GM23338 (cell line): Measurements from ENCODE around the gene PRKAG1. TPM values are rescaled to one million over a fixed set of nuclear protein-coding genes. Genes with fewer than 3 reads are reported as not detected.

ENCODE experiments used
- ATAC-seq: fragments of 200-7000 bp; cut with Tn5 transposase; 3 replicates; pipeline ENCODE4 v1.9.1; 2020
- DNase-seq: peaks from one replicate; pipeline ENCODE4 v3.0.0-alpha.2; 2015; ENCODE audit warnings: low spot score
- H2AFZ ChIP-seq: fragments of 200-600 bp; sonication (generic); 2 replicates; pipeline ENCODE4 v1.8.0; 2016; ENCODE audit warnings: antibody characterized with exemption, mild to moderate bottlenecking, moderate library complexity
- H3F3A ChIP-seq: fragments of 200-600 bp; sonication (generic); replicated peaks from 2 replicates; pipeline ENCODE4 v1.8.0; 2017; ENCODE audit warnings: antibody characterized with exemption, mixed run types, low read depth
- H3K27ac ChIP-seq: fragments of 200-600 bp; sonication (generic); 2 replicates; pipeline ENCODE4 v1.6.1; 2016; ENCODE audit warnings: low read depth
- H3K27me3 ChIP-seq: fragments of 200-600 bp; sonication (generic); 2 replicates; pipeline ENCODE4 v1.8.0; 2016; ENCODE audit warnings: mild to moderate bottlenecking, mixed run types, moderate library complexity; ENCODE audit not compliant: insufficient read depth
- H3K36me3 ChIP-seq: fragments of 200-600 bp; sonication (generic); 2 replicates; pipeline ENCODE4 v1.8.0; 2016; ENCODE audit warnings: mild to moderate bottlenecking; ENCODE audit not compliant: insufficient read depth
- H3K4me1 ChIP-seq: fragments of 200-600 bp; sonication (generic); 2 replicates; pipeline ENCODE4 v1.8.0; 2016; ENCODE audit warnings: mild to moderate bottlenecking, moderate library complexity; ENCODE audit not compliant: insufficient read depth
- H3K4me2 ChIP-seq: fragments of 200-600 bp; sonication (generic); 2 replicates; pipeline ENCODE4 v1.7.1; 2017; ENCODE audit warnings: mixed run types
- H3K4me3 ChIP-seq: fragments of 200-600 bp; sonication (generic); 2 replicates; pipeline ENCODE4 v1.6.1; 2016; ENCODE audit warnings: mixed run types
- H3K79me2 ChIP-seq: fragments of 200-600 bp; sonication (generic); replicated peaks from 2 replicates; pipeline ENCODE4 v1.8.0; 2017; ENCODE audit warnings: mild to moderate bottlenecking; ENCODE audit not compliant: insufficient read depth
- H3K9me2 ChIP-seq: fragments of 200-600 bp; sonication (generic); 2 replicates; pipeline ENCODE4 v1.8.0; 2017; ENCODE audit not compliant: insufficient read depth
- H4K20me1 ChIP-seq: fragments of 200-600 bp; sonication (generic); replicated peaks from 2 replicates; pipeline ENCODE4 v1.8.0; 2017; ENCODE audit warnings: mild to moderate bottlenecking; ENCODE audit not compliant: insufficient read depth
- H3K27ac Mint-ChIP-seq: 2 replicates; pipeline ENCODE4 v1.8.0; 2020; ENCODE audit warnings: inconsistent platforms, mild to moderate bottlenecking, moderate library complexity, mixed read lengths
- H3K27me3 Mint-ChIP-seq: 3 replicates; pipeline ENCODE4 v1.8.0; 2022; ENCODE audit warnings: low read depth, mild to moderate bottlenecking, moderate library complexity, mixed read lengths, inconsistent platforms; ENCODE audit not compliant: insufficient read depth, poor library complexity
- H3K36me3 Mint-ChIP-seq: 3 replicates; pipeline ENCODE4 v1.8.0; 2021; ENCODE audit warnings: low read depth, mild to moderate bottlenecking, inconsistent platforms, moderate library complexity, mixed read lengths
- H3K4me1 Mint-ChIP-seq: 3 replicates; pipeline ENCODE4 v1.8.0; 2020; ENCODE audit warnings: mild to moderate bottlenecking, inconsistent platforms, mixed read lengths
- H3K4me3 Mint-ChIP-seq: 3 replicates; pipeline ENCODE4 v1.8.0; 2021; ENCODE audit warnings: moderate library complexity, mild to moderate bottlenecking, inconsistent platforms, mixed read lengths
- H3K9me3 Mint-ChIP-seq: 3 replicates; pipeline ENCODE4 v1.8.0; 2020; ENCODE audit warnings: moderate library complexity, mild to moderate bottlenecking, inconsistent platforms, mixed read lengths
- CREB1 ChIP-seq: fragments of 250-450 bp; sonication (Bioruptor Pico); IDR thresholded peaks from 2 replicates; pipeline ENCODE4 v1.5.0; 2020; ENCODE audit warnings: low read depth, mild to moderate bottlenecking, moderate library complexity
- EZH2 ChIP-seq: fragments of 200-600 bp; sonication (generic); IDR thresholded peaks from one replicate; pipeline ENCODE4 v1.8.0; 2017; ENCODE audit warnings: antibody characterized with exemption, mild to moderate bottlenecking, low read depth; ENCODE audit not compliant: unreplicated experiment
- JUNB ChIP-seq: IDR thresholded peaks from one replicate; pipeline ENCODE4 v1.6.1; 2016; ENCODE audit warnings: antibody characterized with exemption; ENCODE audit not compliant: unreplicated experiment
- POLR2AphosphoS5 ChIP-seq: IDR thresholded peaks from 2 replicates; pipeline ENCODE4 v1.6.1; 2016; ENCODE audit warnings: antibody characterized with exemption, low read depth
- ZNF114 ChIP-seq: fragments of 250-450 bp; sonication (Bioruptor Pico); IDR thresholded peaks from 2 replicates; pipeline ENCODE4 v1.5.0; 2020; ENCODE audit warnings: mild to moderate bottlenecking, moderate library complexity
- ZNF331 ChIP-seq: fragments of 250-450 bp; sonication (Bioruptor Pico); IDR thresholded peaks from 2 replicates; pipeline ENCODE4 v1.5.0; 2020; ENCODE audit warnings: low read depth, mild to moderate bottlenecking, moderate library complexity
- ZNF462 ChIP-seq: fragments of 250-450 bp; sonication (Bioruptor Pico); IDR thresholded peaks from 2 replicates; pipeline ENCODE4 v1.5.0; 2020; ENCODE audit warnings: mild to moderate bottlenecking, moderate library complexity
- polyA plus RNA-seq: library from polyadenylated mRNA; unstranded; fragments of >200 nt; fragmentation: Nextera tagmentation; extraction: Ambion mirVana; gene quantifications from 2 replicates; pipeline ENCODE4 v1.2.1, GENCODE V29; 2016
- total RNA-seq: library from RNA; depleted of rRNA; stranded (reverse); fragments of >200 nt; shearing (Covaris generic); gene quantifications from 2 replicates; pipeline ENCODE4 v1.2.3, GENCODE V29; 2014

Gene PRKAG1
- total and polyA plus RNA-seq, 2 experiments from 2014 or later, result 19.9 to 35.4 TPM

- Mint-ChIP-seq H3K27ac (no peak overlapping the region), H3K27me3 (peaks cover 93% of the 10 kb centered on the region)
Measured at GRCh38 chr12:48982397-48983080, 36.0 kb downstream of the PRKAG1 start.

GRCh38 chr12:48981757-48982157 lies 36.8 kb downstream of the PRKAG1 start:
- Histone ChIP-seq H2AFZ (peak overlapping the region; percentile 94; the same call in 1 of the 2 replicates), H3K4me3 (peak overlapping the region; percentile 59), H3K4me2 (peak overlapping the region; percentile 88; the same call in 1 of the 2 replicates), H3K27me3 (peaks cover 100% of the 10 kb centered on the region), H3K79me2 (no peaks in the 10 kb centered on the region), H3K36me3 (no peaks in the 10 kb centered on the region), H3F3A (peaks cover 12% of the 10 kb centered on the region; the same call in 1 of the 2 replicates), H3K4me1 (peaks cover 21% of the 10 kb centered on the region; the same call in 1 of the 2 replicates), H3K27ac (no peak overlapping the region), H3K9me2 (no peaks in the 10 kb centered on the region), H4K20me1 (peaks cover 16% of the 10 kb centered on the region)
- Mint-ChIP-seq H3K4me3 (peak overlapping the region; percentile 69), H3K27me3 (peaks cover 94% of the 10 kb centered on the region), H3K27ac (no peak overlapping the region), H3K36me3 (no peaks in the 10 kb centered on the region), H3K9me3 (no peaks in the 10 kb centered on the region; the same call in 2 of the 3 replicates), H3K4me1 (peaks cover 39% of the 10 kb centered on the region)
- TF ChIP-seq EZH2 (peak; percentile 96), ZNF331 (no peak)
- DNase-seq (no peak), ATAC-seq (no peak)

More at GRCh38 chr12:48982397-48983080, 36.0 kb downstream of the PRKAG1 start:
- TF ChIP-seq CREB1 (CRISPR knock-in tag) (no peak), EZH2 (peak; percentile 63)
- H3K4me1 Mint-ChIP-seq, result peaks cover 37% of the 10 kb centered on the region
- H3K36me3 Mint-ChIP-seq, result no peaks in the 10 kb centered on the region
- Histone ChIP-seq H3F3A (peaks cover 4% of the 10 kb centered on the region; the same call in 1 of the 2 replicates), H3K9me2 (no peaks in the 10 kb centered on the region), H4K20me1 (peaks cover 9% of the 10 kb centered on the region; the same call in 1 of the 2 replicates), H3K4me3 (no peak overlapping the region), H3K27ac (no peak overlapping the region), H3K4me1 (peaks cover 21% of the 10 kb centered on the region; the same call in 1 of the 2 replicates), H3K27me3 (peaks cover 100% of the 10 kb centered on the region), H3K36me3 (no peaks in the 10 kb centered on the region), H2AFZ (no peak overlapping the region), H3K4me2 (no peak overlapping the region), H3K79me2 (no peaks in the 10 kb centered on the region)
- H3K9me3 Mint-ChIP-seq, result no peaks in the 10 kb centered on the region; the same call in 2 of the 3 replicates
- DNase-seq, result no peak
- H3K4me3 Mint-ChIP-seq, result peak overlapping the region; percentile 69; the same call in 2 of the 3 replicates
- no peak for ATAC-seq

- ATAC-seq, result peak; percentile 53
- Histone ChIP-seq H3K4me1 (peaks cover 21% of the 10 kb centered on the region; the same call in 1 of the 2 replicates), H3K9me2 (no peaks in the 10 kb centered on the region), H3F3A (peaks cover 12% of the 10 kb centered on the region; the same call in 1 of the 2 replicates), H4K20me1 (peaks cover 17% of the 10 kb centered on the region), H3K79me2 (no peaks in the 10 kb centered on the region), H3K36me3 (no peaks in the 10 kb centered on the region), H3K27ac (no peak overlapping the region), H2AFZ (peak overlapping the region; percentile 94), H3K4me2 (peak overlapping the region; percentile 88), H3K4me3 (peak overlapping the region; percentile 59), H3K27me3 (peaks cover 100% of the 10 kb centered on the region)
- H3K36me3 Mint-ChIP-seq, result no peaks in the 10 kb centered on the region
- H3K9me3 Mint-ChIP-seq, result no peaks in the 10 kb centered on the region; the same call in 2 of the 3 replicates
- H3K4me3 Mint-ChIP-seq, result peak overlapping the region; percentile 69
- peaks cover 39% of the 10 kb centered on the region for H3K4me1 Mint-ChIP-seq
- no peak overlapping the region for H3K27ac Mint-ChIP-seq
- DNase-seq, result peak; percentile 67
- H3K27me3 Mint-ChIP-seq, result peaks cover 98% of the 10 kb centered on the region
- TF ChIP-seq ZNF114 (CRISPR knock-in tag) (no peak), ZNF462 (CRISPR knock-in tag) (no peak), POLR2AphosphoS5 (no peak), CREB1 (CRISPR knock-in tag) (no peak), JUNB (no peak)
Measured at GRCh38 chr12:48980953-48981756, 37.4 kb downstream of the PRKAG1 start.
